Endothelial cell of umbilical vein (primary cell): ENCODE results near the gene SPON1. TPM values are rescaled to one million over a fixed set of nuclear protein-coding genes. Genes with fewer than 3 reads are reported as not detected.

Experiments used
- BruUV-seq: library from RNA; stranded (reverse); fragments of 400-500 nt; replicated peaks from 2 replicates; lab custom pipeline; 2021; lab: Mats Ljungman, UMichigan
- CTCF ChIA-PET: fragments of 300-600, 350-600 bp; sonication (Branson Sonifier 250); formaldehyde crosslinking; loops from one replicate; lab custom pipeline; 2021; ENCODE audit warnings: antibody characterized with exemption, inconsistent platforms; lab: Charles Lee
- POLR2A ChIA-PET: fragments of 300-600, 350-600 bp; sonication (Branson Sonifier 250); formaldehyde crosslinking; loops from one replicate; lab custom pipeline; 2021; ENCODE audit warnings: antibody characterized with exemption, inconsistent platforms; lab: Charles Lee
- DNase-seq: peaks from one replicate; pipeline ENCODE4 v3.0.0-alpha.2; 2011; ENCODE audit warnings: low read depth, low spot score
- FAIRE-seq: peaks from 2 replicates; lab custom pipeline; 2011; peaks lifted over from hg19 to GRCh38; lab: Jason Lieb, UNC
- H2AFZ ChIP-seq: 2 replicates; pipeline ENCODE4 v1.6.0; 2012; ENCODE audit warnings: low read depth, low read length, control low read depth, inconsistent platforms
- H3K27ac ChIP-seq: 2 replicates; pipeline ENCODE4 v1.5.1; 2011; ENCODE audit warnings: low read depth, mild to moderate bottlenecking, control low read depth, low read length, moderate library complexity; ENCODE audit not compliant: insufficient read depth
- H3K27me3 ChIP-seq, 2 experiments: 2 replicates each; pipeline versions ENCODE4 v1.6.0 to v1.6.1; 2011; ENCODE audit warnings: low read length in 2 of 2, mixed read lengths in 1 of 2; ENCODE audit not compliant: control insufficient read depth in 2 of 2, insufficient read depth in 2 of 2
- H3K36me3 ChIP-seq, 2 experiments: 2 replicates in 1 of 2; 3 replicates in 1 of 2; pipeline ENCODE4 v1.5.1; 2011; ENCODE audit warnings: low read length in 2 of 2, mild to moderate bottlenecking in 1 of 2, moderate library complexity in 1 of 2; ENCODE audit not compliant: control insufficient read depth in 2 of 2, insufficient read depth in 2 of 2; ENCODE audit errors: extremely low read depth in 1 of 2
- H3K4me1 ChIP-seq: 3 replicates; pipeline ENCODE4 v1.5.1; 2011; ENCODE audit warnings: mild to moderate bottlenecking, low read length; ENCODE audit not compliant: control insufficient read depth, insufficient read depth; ENCODE audit errors: extremely low read depth
- H3K4me2 ChIP-seq: 2 replicates; pipeline ENCODE4 v1.6.1; 2011; ENCODE audit warnings: low read length, control low read depth, mixed read lengths; ENCODE audit not compliant: insufficient read depth
- H3K4me3 ChIP-seq, 3 experiments: fragments of 200-600 bp in 1 of 3; sonication (generic), shearing (Covaris generic) in 1 of 3; replicated peaks in 1 of 3; 2 replicates each; pipeline ENCODE4 v1.5.1; 2011 to 2016; ENCODE audit warnings: control low read depth in 3 of 3, low read length in 3 of 3, mild to moderate bottlenecking in 2 of 3, inconsistent platforms in 1 of 3, low read depth in 1 of 3, moderate library complexity in 1 of 3; ENCODE audit not compliant: insufficient read depth in 1 of 3
- H3K79me2 ChIP-seq: 2 replicates; pipeline ENCODE4 v1.6.0; 2012; ENCODE audit warnings: low read length, inconsistent platforms; ENCODE audit not compliant: control insufficient read depth, insufficient read depth
- H3K9ac ChIP-seq: replicated peaks from 2 replicates; pipeline ENCODE3; 2011; ENCODE audit warnings: low read length, control low read depth; ENCODE audit not compliant: insufficient read depth; ENCODE audit errors: extremely low read depth
- H3K9me1 ChIP-seq: replicated peaks from 3 replicates; pipeline ENCODE4 v1.6.0; 2011; ENCODE audit warnings: mild to moderate bottlenecking, low read length; ENCODE audit not compliant: control insufficient read depth, insufficient read depth; ENCODE audit errors: extremely low read depth
- H3K9me3 ChIP-seq: replicated peaks from 2 replicates; pipeline ENCODE4 v1.5.1; 2012; ENCODE audit warnings: low read length, inconsistent platforms; ENCODE audit not compliant: control insufficient read depth, insufficient read depth
- H4K20me1 ChIP-seq: replicated peaks from 2 replicates; pipeline ENCODE3; 2011; ENCODE audit warnings: mild to moderate bottlenecking, low read length; ENCODE audit not compliant: control insufficient read depth, insufficient read depth; ENCODE audit errors: extremely low read depth
- EZH2 ChIP-seq: IDR thresholded peaks from 2 replicates; pipeline ENCODE4 v1.6.1; 2012; ENCODE audit warnings: borderline replicate concordance, low read depth, mild to moderate bottlenecking, moderate library complexity, low read length, inconsistent platforms; ENCODE audit not compliant: severe bottlenecking
- FOS ChIP-seq: IDR thresholded peaks from 2 replicates; pipeline ENCODE4 v1.6.1; 2011; ENCODE audit warnings: mild to moderate bottlenecking, low read length, moderate library complexity, borderline replicate concordance; ENCODE audit not compliant: insufficient read depth
- GATA2 ChIP-seq: IDR thresholded peaks from 2 replicates; pipeline ENCODE4 v1.7.0; 2011; ENCODE audit warnings: low read depth, mild to moderate bottlenecking, moderate library complexity, mixed read lengths, low read length; ENCODE audit not compliant: insufficient read length, insufficient read depth
- MAX ChIP-seq: IDR thresholded peaks from 2 replicates; pipeline ENCODE4 v1.6.1; 2011; ENCODE audit not compliant: insufficient read depth, insufficient read length
- MYC ChIP-seq: IDR thresholded peaks from one replicate; pipeline ENCODE4 v1.6.1; 2011; ENCODE audit warnings: mild to moderate bottlenecking, low read depth, low read length
- POLR2A ChIP-seq: IDR thresholded peaks from 2 replicates; pipeline ENCODE4 v1.6.1; 2012; ENCODE audit warnings: low read depth, mild to moderate bottlenecking, control low read depth, low read length
- POLR2AphosphoS5 ChIP-seq: IDR thresholded peaks from 2 replicates; pipeline ENCODE4 v1.6.1; 2012; ENCODE audit warnings: low read depth, mild to moderate bottlenecking, control low read depth, low read length, moderate library complexity; ENCODE audit not compliant: insufficient read depth
- dilution Hi-C: fragments of 300-500 bp; cut with MboI; formaldehyde crosslinking; loops from one replicate; pipeline ENCODE4 v1.15.0; 2019; ENCODE audit warnings: low sequenced_read_pairs; ENCODE audit not compliant: extremely low pct_ligation_motif_present
- intact Hi-C: fragments of 100-400 bp; cut with micrococcal nuclease; formaldehyde crosslinking; loops from one replicate; pipeline ENCODE4 v1.10.0; 2022
- polyA plus RNA-seq, 4 experiments: library from polyadenylated mRNA; depleted of rRNA in 3 of 4; stranded (reverse) in 3 of 4; unstranded in 1 of 4; fragments of >200 nt; gene quantifications; 2 replicates each; pipeline versions ENCODE4 v1.2.1 to v1.2.3, GENCODE V29; 2011 to 2012; ENCODE audit warnings: missing spikeins in 1 of 4
- total RNA-seq: library from RNA; stranded (reverse); gene quantifications from 2 replicates; pipeline ENCODE4 v1.2.3, GENCODE V29; 2021

Gene SPON1
- total and polyA plus RNA-seq, 2 donors (not counting 3 experiments of a cell fraction or from before 2014, with no cell fraction given): 0.31 TPM; not detected in 1

- no peak overlapping the region for H3K4me3 ChIP-seq
- no peaks in the 10 kb centered on the region for H3K9me1 ChIP-seq
- no peaks in the 10 kb centered on the region for H3K36me3 ChIP-seq
- H3K9me3 ChIP-seq: no peaks in the 10 kb centered on the region
- DNase-seq (no peak), FAIRE-seq (no peak)
- BruUV-seq: no TSS peak
- intact Hi-C loops: no loop called here
- no peak overlapping the region for H3K4me2 ChIP-seq
- H4K20me1 ChIP-seq: no peaks in the 10 kb centered on the region
- dilution Hi-C loops: no loop called here
- H3K27ac ChIP-seq: no peak overlapping the region
- TF ChIP-seq MAX (no peak), POLR2AphosphoS5 (no peak), MYC (no peak), GATA2 (no peak), POLR2A (no peak), FOS (no peak)
- no peaks in the 10 kb centered on the region for H3K79me2 ChIP-seq
- H3K27me3 ChIP-seq: no peaks in the 10 kb centered on the region
- POLR2A ChIA-PET: no interaction called here
- no peak overlapping the region for H3K9ac ChIP-seq
- CTCF ChIA-PET: no interaction called here
- H3K4me1 ChIP-seq: no peaks in the 10 kb centered on the region
- H2AFZ ChIP-seq: no peak overlapping the region
These were observed 79.0 kb downstream of the SPON1 start for GRCh38 chr11:14041565-14041964.

- no peaks in the 10 kb centered on the region for H3K9me3 ChIP-seq
- no peak overlapping the region for H2AFZ ChIP-seq
- no peak for FAIRE-seq
- no peaks in the 10 kb centered on the region for H3K36me3 ChIP-seq
- ChIA-PET CTCF (no interaction called here), POLR2A (no interaction called here)
- no peak overlapping the region for H3K4me3 ChIP-seq
- no peak overlapping the region for H3K9ac ChIP-seq
- H3K4me2 ChIP-seq: no peak overlapping the region
- H4K20me1 ChIP-seq: no peaks in the 10 kb centered on the region
- H3K79me2 ChIP-seq: no peaks in the 10 kb centered on the region
- no TSS peak for BruUV-seq
- intact Hi-C loops (no loop called here), dilution Hi-C loops (no loop called here)
- H3K27me3 ChIP-seq: no peaks in the 10 kb centered on the region
- no peak overlapping the region for H3K27ac ChIP-seq
- no peaks in the 10 kb centered on the region for H3K9me1 ChIP-seq
- TF ChIP-seq EZH2 (no peak), GATA2 (no peak)
- no peaks in the 10 kb centered on the region for H3K4me1 ChIP-seq
- DNase-seq: no peak
These were observed 80.4 kb downstream of the SPON1 start for GRCh38 chr11:14042686-14043465.
